Measurements from ENCODE around the gene C5orf15. TPM values are rescaled to one million over a fixed set of nuclear protein-coding genes. Genes with fewer than 3 reads are reported as not detected.

Gene C5orf15
- total and polyA plus RNA-seq, 4 donors = 21.2 to 32.4 (median 28.7) TPM

DNA sequence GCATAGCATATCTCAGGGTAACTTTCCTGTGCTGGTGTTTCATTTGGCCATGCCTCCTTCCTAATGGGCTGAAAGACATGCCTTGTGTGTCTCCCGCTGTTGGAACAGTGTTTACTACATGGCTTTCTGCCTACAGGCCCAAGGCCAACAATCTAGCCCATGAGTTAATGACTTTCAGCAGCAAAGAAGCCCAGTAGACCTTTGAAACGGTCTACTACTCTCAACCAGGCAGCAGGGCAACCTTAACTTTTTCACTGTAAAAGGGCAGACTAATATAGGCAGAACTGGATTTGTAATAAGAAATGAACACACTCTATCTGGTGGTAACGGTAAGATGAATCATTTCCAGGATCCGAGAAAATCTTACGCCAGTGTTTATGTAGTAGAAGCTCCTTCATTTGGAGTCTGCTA, 21.0 kb downstream of the C5orf15 start:
- DNase-seq (ENCODE audit: low spot score) = no peak
- H3K9me3 ChIP-seq (ENCODE audit: control insufficient read depth in 4 of 4, low read length in 3 of 4) = no peaks in the 10 kb centered on the region
- peak overlapping the region in 1 of 2 donors; percentile 25 for H3K27ac ChIP-seq (ENCODE audit: low read depth in 1 of 2, low read length in 2 of 2)
- H3K36me3 ChIP-seq (ENCODE audit: control insufficient read depth in 4 of 4, insufficient read depth in 3 of 4, low read depth in 1 of 4, low read length in 3 of 4) = no peaks in the 10 kb centered on the region
- H3K4me3 ChIP-seq (ENCODE audit: low read depth in 1 of 3, low read length in 3 of 3) = no peak overlapping the region
- no peaks in the 10 kb centered on the region for H3K27me3 ChIP-seq (ENCODE audit: control insufficient read depth in 4 of 4, insufficient read depth in 4 of 4, low read length in 3 of 4)
- no peak overlapping the region for H3K9ac ChIP-seq (ENCODE audit: low read depth in 1 of 2, low read length in 2 of 2)
- 60% methylated on average over 5 of the region's 5 CpGs for WGBS
- TF ChIP-seq RXRA (IDR thresholded peaks at IDR 0.05) (peak; percentile 34 to 43), JUND (IDR thresholded peaks at IDR 0.05) (peak in 1 of 2 donors; percentile 13), SP1 (IDR thresholded peaks at IDR 0.05) (peak; percentile 68), HNF4A (conservative IDR thresholded peaks at IDR 0.05) (peak; percentile 45 to 47), RAD21 (IDR thresholded peaks at IDR 0.05) (peak; percentile 17 to 44)
- TF ChIP-seq, protein P1, sequence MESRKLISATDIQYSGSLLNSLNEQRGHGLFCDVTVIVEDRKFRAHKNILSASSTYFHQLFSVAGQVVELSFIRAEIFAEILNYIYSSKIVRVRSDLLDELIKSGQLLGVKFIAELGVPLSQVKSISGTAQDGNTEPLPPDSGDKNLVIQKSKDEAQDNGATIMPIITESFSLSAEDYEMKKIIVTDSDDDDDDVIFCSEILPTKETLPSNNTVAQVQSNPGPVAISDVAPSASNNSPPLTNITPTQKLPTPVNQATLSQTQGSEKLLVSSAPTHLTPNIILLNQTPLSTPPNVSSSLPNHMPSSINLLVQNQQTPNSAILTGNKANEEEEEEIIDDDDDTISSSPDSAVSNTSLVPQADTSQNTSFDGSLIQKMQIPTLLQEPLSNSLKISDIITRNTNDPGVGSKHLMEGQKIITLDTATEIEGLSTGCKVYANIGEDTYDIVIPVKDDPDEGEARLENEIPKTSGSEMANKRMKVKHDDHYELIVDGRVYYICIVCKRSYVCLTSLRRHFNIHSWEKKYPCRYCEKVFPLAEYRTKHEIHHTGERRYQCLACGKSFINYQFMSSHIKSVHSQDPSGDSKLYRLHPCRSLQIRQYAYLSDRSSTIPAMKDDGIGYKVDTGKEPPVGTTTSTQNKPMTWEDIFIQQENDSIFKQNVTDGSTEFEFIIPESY (IDR thresholded peaks at IDR 0.05) = no peak
- TF ChIP-seq, protein P2, sequence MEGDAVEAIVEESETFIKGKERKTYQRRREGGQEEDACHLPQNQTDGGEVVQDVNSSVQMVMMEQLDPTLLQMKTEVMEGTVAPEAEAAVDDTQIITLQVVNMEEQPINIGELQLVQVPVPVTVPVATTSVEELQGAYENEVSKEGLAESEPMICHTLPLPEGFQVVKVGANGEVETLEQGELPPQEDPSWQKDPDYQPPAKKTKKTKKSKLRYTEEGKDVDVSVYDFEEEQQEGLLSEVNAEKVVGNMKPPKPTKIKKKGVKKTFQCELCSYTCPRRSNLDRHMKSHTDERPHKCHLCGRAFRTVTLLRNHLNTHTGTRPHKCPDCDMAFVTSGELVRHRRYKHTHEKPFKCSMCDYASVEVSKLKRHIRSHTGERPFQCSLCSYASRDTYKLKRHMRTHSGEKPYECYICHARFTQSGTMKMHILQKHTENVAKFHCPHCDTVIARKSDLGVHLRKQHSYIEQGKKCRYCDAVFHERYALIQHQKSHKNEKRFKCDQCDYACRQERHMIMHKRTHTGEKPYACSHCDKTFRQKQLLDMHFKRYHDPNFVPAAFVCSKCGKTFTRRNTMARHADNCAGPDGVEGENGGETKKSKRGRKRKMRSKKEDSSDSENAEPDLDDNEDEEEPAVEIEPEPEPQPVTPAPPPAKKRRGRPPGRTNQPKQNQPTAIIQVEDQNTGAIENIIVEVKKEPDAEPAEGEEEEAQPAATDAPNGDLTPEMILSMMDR (IDR thresholded peaks at IDR 0.05; ENCODE audit: low read depth, low read length, missing input control) = no peak
- TF ChIP-seq, protein P3, sequence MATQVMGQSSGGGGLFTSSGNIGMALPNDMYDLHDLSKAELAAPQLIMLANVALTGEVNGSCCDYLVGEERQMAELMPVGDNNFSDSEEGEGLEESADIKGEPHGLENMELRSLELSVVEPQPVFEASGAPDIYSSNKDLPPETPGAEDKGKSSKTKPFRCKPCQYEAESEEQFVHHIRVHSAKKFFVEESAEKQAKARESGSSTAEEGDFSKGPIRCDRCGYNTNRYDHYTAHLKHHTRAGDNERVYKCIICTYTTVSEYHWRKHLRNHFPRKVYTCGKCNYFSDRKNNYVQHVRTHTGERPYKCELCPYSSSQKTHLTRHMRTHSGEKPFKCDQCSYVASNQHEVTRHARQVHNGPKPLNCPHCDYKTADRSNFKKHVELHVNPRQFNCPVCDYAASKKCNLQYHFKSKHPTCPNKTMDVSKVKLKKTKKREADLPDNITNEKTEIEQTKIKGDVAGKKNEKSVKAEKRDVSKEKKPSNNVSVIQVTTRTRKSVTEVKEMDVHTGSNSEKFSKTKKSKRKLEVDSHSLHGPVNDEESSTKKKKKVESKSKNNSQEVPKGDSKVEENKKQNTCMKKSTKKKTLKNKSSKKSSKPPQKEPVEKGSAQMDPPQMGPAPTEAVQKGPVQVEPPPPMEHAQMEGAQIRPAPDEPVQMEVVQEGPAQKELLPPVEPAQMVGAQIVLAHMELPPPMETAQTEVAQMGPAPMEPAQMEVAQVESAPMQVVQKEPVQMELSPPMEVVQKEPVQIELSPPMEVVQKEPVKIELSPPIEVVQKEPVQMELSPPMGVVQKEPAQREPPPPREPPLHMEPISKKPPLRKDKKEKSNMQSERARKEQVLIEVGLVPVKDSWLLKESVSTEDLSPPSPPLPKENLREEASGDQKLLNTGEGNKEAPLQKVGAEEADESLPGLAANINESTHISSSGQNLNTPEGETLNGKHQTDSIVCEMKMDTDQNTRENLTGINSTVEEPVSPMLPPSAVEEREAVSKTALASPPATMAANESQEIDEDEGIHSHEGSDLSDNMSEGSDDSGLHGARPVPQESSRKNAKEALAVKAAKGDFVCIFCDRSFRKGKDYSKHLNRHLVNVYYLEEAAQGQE (IDR thresholded peaks at IDR 0.05) = peak; percentile 32
- H3K4me1 ChIP-seq (ENCODE audit: control insufficient read depth in 4 of 4, insufficient read depth in 4 of 4, low read length in 3 of 4) = peaks cover 2 to 29% (median 15%) of the 10 kb centered on the region in 4 donors

DNA sequence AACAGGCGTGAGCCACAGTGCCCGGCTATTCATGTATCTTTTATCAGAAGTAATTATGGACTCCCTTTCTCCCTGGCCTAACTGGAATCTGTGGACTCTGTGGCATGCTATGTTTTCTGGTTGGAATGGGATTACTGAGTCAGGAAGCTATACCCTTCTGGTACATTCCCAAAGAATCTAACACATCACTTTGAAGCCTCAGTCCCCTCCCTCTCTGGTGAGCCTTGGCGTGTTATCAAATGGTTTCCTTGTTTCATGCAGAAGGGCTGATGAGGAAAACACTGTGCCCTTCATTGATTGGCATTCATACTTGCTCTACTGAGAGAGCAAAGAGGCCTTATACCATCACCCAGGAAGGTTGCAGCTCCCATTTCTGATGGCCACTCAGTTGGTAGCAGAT, 22.9 kb downstream of the C5orf15 start:
- Histone ChIP-seq H3K4me3 (ENCODE audit: low read depth in 1 of 3, low read length in 3 of 3) (no peak overlapping the region), H3K27ac (ENCODE audit: low read depth in 1 of 2, low read length in 2 of 2) (no peak overlapping the region), H3K9me3 (ENCODE audit: control insufficient read depth in 4 of 4, low read length in 3 of 4) (no peaks in the 10 kb centered on the region), H3K36me3 (ENCODE audit: control insufficient read depth in 4 of 4, insufficient read depth in 3 of 4, low read depth in 1 of 4, low read length in 3 of 4) (no peaks in the 10 kb centered on the region), H3K27me3 (ENCODE audit: control insufficient read depth in 4 of 4, insufficient read depth in 4 of 4, low read length in 3 of 4) (no peaks in the 10 kb centered on the region), H3K9ac (ENCODE audit: low read depth in 1 of 2, low read length in 2 of 2) (no peak overlapping the region), H3K4me1 (ENCODE audit: control insufficient read depth in 4 of 4, insufficient read depth in 4 of 4, low read length in 3 of 4) (peaks cover 2 to 25% (median 15%) of the 10 kb centered on the region in 4 donors)
- no peak for DNase-seq (ENCODE audit: low spot score)
- no peak for TF ChIP-seq NR2F2 (IDR thresholded peaks at IDR 0.05)
- TF ChIP-seq RXRA (IDR thresholded peaks at IDR 0.05) = no peak
- TF ChIP-seq, protein P4, sequence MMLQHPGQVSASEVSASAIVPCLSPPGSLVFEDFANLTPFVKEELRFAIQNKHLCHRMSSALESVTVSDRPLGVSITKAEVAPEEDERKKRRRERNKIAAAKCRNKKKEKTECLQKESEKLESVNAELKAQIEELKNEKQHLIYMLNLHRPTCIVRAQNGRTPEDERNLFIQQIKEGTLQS (IDR thresholded peaks at IDR 0.05) = no peak
- TF ChIP-seq SP1 (IDR thresholded peaks at IDR 0.05) = no peak
- TF ChIP-seq, protein P2 (IDR thresholded peaks at IDR 0.05; ENCODE audit: low read depth, low read length, missing input control) = no peak
- TF ChIP-seq RAD21 (IDR thresholded peaks at IDR 0.05) = no peak
- WGBS = 90% methylated on average over 3 of the region's 3 CpGs
